Jurkat, Clone E6-1 (cell line): ENCODE measurements around the gene COL5A1.
A peak's percentile ranks its signal among the peaks of the same experiment; 100 is the strongest.
"Not testable (repeated sequence)": the region's sequence is repeated elsewhere in the genome, so short reads cannot be mapped to it uniquely, and the experiment has no call there.

Experiments
- DNase-seq: peaks from one replicate; pipeline ENCODE4 v3.0.0-alpha.2; 2011; ENCODE audit warnings: low read depth, low spot score
- H3K4me3 ChIP-seq: 2 replicates; pipeline ENCODE4 v1.5.1; 2011; ENCODE audit warnings: mild to moderate bottlenecking, low read length, control low read depth, moderate library complexity

COL5A1 gene

DNA sequence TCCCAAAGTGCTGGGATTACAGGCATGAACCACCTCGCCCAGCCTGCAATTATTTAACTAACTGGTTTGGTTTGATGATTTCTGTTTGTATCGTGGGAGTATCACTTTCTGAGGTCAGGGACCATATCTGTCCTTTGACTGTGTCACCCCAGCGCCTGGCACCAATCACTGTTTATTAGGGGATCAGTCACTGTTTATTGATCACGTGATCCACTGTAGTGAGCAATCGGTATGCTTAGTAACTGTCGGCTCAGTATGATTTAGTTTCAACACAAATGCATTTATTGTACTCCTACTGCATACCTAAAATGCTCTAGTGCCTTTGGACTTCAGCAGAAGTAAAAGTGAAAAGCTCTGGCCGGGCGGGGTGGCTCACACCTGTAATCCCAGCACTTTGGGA is 54.8 kb downstream of the COL5A1 start:
- DNase-seq, result no peak
- H3K4me3 ChIP-seq, result no peak overlapping the region

DNA sequence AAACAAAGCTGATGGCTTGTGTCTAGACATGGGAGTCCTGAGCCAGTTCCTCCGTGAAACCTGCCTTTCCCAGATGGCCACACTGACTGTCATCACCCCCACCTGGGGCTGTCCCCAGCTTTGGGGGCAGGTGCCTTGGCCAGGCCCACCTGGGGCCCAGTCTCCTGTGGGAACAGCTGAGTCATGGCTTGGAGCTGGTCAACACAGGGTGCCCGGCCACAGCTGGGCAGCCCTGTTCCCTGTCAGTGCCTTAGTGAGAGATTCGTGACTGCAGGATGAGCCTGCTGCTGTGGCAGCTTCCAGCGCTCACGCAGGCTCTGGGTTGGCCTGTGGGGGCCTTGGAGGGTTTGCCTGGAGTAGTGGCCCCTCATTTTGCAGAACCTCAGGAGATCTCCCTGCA is 56.5 kb downstream of the COL5A1 start:
- H3K4me3 ChIP-seq, result no peak overlapping the region
- no peak for DNase-seq

DNA sequence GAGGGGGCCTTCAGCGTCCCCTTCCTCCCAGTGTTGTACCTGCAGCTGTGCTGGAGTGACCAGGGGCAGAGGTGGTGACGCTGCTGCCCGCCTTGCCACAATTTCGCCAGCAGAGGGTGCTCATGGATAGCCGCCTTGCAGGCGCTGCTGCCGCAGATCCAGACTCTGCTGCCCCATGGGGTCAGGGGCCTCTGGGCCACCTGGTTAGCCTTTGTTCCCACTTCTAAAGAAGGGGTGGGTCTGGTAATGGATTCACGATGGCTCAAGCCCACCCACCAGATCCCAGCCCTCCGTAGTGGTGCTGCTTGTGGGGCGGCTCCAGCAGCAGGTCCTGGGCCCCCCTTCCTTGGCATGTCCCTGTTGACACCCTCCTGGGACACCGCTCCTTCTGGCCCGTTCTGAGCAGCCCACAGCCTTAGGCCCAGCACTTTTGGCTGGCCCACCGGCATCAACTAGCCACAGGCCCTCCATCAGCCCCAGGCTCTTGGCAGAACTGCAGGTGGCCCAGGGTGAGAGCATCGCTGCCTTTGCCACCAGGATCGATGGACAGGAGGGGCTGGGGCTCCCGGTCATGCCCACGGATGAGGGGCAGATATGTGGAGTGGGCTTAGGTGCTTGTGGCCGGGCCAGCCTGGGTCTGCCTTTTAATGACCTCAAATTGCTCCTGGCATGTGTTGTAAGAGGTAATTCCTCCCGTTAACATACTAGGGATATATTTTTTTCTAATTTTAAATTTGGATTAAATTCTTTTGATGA is 57.2 kb downstream of the COL5A1 start:
- no peak overlapping the region for H3K4me3 ChIP-seq
- peak; percentile 3 for DNase-seq

DNA sequence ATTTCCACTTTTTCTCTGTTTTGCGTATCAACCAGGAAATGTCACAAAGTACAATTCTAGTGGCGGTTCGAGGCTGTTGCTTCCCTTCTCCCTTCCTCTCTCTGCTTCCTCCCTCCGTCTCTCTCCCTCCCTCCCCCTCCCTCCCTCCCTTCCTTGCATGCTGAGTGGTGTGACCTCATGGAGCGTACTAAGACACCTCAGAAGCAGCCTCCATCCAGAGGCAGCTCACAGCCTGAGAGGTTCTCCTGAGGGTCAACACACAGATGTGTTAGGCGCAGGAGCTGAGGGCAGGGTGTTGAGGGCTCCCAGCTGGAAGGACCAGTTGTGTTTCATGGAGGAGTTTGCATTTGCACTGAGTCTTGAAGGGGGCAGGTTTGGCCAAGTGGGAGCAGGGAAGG is 57.7 kb downstream of the COL5A1 start:
- no peak overlapping the region for H3K4me3 ChIP-seq
- DNase-seq, result peak; percentile 3

DNA sequence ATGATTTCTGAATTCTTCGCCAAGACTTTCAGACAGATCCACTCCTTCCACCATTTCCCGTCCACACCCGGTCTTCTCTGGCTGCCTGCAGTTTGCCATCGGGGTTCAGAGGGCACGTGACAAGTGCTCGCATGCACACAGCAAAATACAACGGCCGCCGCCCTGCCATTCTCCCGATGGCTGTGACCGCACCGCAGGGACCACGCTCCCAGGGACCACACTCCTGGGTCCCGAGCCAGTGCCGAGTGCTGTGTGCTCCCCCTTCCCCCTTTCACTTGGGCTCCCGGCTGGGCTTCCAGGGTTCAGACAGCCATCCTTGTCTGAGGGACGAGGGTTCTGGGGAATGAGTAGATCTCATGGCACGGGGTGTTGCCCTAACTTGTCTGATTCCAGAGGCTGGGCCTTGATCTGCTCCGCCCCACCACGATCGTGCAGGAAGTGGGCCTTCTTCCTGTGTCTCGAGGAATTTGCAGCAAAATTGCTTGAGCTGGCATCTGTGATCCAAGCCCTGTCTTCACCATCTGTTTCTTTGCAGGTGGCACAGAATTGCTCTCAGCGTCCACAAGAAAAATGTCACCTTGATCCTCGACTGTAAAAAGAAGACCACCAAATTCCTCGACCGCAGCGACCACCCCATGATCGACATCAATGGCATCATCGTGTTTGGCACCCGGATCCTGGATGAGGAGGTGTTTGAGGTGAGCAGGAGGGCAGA is 59.2 kb downstream of the COL5A1 start:
- H3K4me3 ChIP-seq, result no peak overlapping the region
- peak; percentile 1 for DNase-seq

DNA sequence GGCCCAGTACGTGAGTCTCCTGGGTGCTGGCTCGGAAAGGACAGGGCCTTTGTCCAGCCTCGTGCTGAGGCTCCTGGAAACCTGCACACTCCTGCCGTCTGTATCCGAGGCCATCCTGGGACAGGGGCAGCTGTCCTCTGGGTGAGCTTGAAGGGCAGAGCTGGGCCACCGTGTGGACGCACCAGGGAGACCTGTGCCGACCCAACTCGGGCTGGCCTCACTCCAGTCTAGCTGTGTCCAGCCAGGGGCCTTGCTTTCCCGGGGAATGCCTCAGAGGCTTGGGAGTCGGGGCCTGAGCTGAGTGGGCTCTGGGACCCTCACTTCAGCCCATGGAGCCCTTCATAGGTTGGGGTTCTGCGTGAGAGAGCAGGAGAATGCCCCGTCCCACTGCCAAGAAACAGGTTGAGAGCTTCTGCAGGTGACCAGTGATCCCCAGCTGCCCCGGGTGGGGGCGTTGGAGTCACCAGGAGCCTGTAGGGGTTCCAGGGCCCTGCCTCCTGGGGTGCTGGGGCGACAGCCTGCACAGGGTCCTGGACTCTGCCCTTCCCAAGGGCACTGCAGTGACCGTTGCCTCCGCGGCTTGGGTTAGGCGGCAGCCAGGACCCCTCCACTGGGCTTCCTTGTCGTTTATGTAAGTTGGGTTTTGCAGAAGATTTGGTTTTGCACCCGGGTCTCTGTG is 60.1 kb downstream of the COL5A1 start:
- H3K4me3 ChIP-seq, result no peak overlapping the region
- no peak for DNase-seq

DNA sequence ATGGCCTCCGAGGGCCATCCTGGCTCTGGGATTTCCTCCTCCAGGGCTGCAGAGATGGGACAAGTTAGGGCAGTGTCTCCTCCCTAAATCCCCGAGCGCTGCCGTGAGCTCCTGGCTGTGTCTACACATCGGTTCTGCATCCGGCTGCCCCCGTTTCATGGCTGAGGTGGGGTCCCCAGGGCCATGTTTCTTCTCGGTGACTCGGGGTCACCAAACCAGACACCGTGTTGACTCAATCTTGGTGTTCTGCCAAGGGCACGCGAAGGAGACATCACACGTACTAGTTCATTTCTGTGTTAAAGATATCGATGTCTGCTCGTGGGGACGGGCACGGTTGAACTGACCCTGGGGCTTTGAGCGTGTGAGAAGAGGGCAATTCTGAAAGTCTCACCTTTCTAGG is 60.7 kb downstream of the COL5A1 start:
- no peak overlapping the region for H3K4me3 ChIP-seq
- DNase-seq, result no peak

DNA sequence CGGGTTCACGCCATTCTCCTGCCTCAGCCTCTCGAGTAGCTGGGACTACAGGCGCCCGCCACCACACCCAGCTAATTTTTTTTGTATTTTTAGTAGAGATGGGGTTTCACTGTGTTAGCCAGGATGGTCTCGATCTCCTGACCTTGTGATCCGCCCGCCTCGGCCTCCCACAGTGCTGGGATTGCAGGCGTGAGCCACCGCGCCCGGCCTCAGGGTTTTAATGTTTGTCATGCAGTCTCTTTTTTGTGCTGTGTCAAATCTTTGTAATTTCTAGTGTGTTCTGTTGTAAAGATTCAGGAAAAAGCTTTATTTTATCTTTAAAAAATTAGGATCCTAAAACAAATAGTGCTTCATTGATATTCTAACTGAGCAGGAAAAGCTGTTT is 62.1 kb downstream of the COL5A1 start:
- not testable (repeated sequence) for DNase-seq, H3K4me3 ChIP-seq

DNA sequence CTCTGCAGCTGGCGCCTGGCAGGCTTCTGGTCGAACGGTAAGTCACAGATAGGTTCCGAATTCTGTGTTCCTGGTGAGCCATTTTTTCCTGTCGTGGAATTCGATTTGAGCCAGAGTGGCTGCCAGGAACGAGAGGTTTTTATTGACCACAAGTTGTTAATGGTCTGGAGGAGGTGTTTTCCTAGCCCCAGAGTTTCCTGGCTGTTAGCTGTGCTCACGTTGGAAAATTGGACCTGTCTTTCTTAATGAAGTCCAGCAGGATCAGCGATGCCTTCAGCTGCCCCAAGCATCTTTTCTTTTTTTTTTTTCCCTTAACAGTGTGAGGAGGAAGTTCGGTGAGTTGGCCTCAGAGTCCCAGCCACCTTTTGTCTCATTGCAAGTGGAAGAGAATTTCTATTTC is 62.9 kb downstream of the COL5A1 start:
- DNase-seq, result no peak
- H3K4me3 ChIP-seq, result no peak overlapping the region

DNA sequence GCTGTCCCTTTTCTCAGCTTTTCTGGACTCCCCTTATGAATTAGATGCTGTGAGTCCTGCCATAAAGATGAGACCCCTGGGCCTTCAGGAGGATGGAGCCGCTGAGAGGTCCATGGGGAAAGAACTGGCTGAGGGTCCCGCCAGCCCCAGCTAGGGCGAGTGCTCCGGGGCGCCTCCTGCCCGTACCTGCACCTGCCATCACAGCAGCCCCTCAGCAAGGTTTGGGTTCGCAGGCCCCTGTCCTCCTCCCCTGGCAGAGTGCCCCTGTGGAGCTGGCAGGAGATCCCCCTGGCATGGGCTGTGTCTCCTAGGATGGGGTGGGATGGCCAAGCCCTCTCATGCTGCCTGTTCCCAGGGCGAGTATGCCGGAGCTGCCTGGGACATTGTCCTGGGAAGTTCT is 64.2 kb downstream of the COL5A1 start:
- no peak for DNase-seq
- no peak overlapping the region for H3K4me3 ChIP-seq

DNA sequence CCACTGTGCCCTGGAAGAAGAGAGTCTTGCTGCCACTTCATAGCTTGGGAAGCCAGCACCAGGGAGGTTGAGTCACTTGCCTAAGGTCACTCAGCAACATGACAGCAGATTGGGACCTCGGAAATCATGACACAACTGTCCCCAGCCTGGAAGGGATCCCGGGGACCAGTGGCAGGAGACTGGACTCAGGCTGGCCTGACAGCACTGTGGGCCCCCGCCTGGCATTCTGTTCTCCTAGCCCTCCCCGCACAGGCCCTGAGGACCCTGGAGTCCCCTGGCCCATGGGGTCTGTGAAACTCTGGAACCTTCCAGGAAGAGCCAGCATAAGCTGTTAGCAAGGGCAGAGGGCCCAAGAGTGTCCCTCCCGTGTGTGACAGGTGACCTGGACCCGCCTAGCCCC is 64.9 kb downstream of the COL5A1 start:
- DNase-seq, result no peak
- no peak overlapping the region for H3K4me3 ChIP-seq

DNA sequence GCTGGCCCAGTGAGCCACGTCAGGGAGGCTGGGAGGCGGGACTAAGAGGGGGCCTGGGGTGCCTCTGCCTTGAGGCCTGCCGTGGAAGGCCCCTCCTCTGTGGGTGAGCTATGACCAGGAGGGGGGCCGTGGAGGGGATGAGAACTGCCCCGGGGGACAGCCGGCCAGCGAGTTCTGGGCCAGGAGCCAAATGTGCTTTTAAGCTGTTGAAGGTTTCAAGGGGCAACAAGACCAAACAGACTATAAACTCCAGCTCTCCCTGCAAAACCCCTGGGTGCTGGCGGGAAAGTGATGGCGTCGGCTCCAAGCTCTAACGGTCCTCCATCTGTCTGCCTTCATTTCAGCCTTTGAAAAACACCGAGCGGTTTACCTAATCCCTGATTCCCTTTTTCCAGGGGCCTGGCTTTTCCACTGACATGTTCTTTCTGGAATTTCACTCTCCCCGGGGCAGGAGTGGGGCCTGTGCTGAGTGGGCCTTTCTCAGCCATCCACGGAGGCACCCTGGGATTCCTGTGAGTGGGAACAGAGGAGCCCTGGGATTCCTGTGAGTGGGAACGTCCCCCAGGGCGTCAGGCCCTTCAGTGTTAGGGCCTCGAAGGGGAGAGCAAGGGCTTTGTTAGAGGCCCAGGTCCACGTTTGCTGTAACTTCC is 65.6 kb downstream of the COL5A1 start:
- no peak for DNase-seq
- no peak overlapping the region for H3K4me3 ChIP-seq

DNA sequence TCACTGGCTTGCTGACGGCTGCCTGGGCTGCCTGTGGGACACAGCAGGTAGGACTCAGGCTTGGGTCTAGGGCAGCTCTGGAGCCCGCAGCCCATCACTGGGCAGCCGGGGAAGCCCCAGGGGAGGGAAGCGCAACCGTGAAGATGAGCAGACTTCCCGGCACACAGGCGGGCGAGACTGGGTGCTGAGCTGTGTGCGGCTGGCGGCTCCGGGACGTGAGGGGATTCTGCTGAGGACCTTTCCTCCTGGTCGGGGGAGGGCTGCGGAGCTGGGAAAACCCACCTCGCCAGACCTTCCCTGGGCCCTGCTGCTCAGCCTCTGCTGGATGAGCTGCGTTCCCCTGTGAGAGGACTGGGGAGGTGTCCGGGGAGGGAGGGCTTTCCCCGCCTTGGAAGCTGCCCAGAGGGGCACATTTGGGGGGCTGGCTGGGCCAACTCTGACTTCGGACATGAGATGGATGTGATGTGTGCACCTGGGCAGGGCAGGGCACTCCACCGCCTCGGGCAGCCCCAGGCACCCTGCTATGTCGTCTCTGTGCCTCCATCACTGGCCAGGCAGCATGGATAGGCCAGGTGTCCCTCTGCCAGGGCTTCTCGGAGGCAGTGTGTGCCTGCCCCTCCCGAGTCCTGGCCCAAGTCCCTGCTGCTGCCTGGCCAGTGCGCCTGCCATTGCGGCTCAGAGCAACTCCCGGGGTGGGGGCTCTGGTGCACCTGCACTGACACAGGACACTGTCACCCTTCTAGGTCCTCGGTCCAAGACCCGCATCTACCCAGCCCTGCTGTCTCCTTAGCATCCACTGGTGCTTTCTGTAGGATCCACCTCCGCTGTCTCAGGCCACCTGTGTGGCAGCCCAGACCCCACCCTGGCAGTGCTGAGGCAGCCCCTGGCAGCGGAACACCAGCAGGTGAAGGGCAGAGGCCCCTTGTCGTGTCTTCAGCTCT is 66.4 kb downstream of the COL5A1 start:
- DNase-seq, result no peak
- no peak overlapping the region for H3K4me3 ChIP-seq

DNA sequence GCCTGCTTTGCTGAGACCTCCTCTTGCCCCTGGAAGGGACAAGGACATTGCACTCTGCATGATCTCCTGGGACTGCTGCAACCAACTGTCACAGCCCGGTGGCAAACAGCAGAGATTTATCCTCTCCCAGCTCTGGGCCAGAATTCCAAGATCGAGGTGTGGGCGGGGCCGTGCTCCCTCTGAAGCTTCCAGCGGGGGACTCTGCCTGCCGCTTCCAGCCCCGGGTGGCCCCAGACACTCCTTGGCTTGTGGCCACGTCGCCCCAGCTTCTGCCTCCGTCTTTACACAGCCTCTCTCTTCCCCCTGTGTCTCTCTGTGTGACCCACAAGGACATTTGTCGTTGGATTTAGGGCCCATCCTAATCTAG is 67.1 kb downstream of the COL5A1 start:
- no peak overlapping the region for H3K4me3 ChIP-seq

DNA sequence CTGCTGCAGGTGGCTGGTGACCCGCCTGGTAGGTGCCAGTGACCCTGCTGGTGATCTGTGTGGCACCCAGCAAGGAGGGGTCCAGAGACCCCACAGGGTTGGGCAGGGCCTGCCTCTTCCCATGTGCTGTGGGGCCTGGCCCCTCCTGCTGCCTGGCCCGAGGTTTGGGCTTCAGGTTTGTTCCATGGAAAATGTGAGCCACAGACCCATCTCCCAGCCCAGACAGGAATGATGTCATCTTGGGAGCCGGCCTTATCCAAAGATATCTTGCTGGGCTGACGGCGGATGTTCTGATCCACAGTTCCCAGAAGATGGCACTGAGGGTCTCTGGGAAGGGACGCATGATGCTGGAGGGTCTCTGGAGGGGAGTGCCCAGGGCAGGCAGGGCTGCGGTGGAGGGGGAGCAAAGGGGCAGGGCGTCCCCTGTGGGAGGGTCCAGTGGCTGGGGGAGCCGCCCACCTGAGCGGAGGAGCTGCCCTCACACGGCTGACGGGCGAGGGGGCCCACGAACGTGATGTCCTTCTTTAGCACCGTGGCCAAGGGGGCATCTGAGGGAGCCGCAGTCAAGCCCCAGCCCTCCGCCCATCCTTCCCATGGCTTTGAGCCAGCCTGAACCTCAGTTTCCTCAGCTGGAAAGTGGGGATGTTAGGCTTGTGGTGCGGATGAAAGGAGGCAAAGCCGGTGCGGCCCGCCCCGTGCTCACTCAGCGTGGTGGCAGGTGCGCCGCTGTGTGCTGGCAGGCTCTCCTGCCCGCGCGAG is 68.1 kb downstream of the COL5A1 start:
- no peak for DNase-seq
- H3K4me3 ChIP-seq, result no peak overlapping the region

More for the DNA sequence above, 67.1 kb downstream of the COL5A1 start:
- no peak for DNase-seq

DNA sequence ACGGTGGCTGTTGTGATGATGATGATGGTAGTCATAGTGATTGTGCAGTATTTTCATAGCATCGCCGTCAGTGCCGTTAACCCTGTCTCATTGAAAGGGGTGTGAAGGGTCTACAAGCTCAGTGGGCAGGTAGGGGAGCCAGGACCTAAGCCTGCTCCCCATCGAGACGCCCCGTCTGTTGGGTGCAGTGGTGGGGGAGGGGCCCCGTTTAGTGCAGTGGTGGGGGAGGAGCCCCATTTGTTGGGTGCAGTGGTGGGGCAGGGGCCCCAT is 68.6 kb downstream of the COL5A1 start:
- no peak for DNase-seq
- no peak overlapping the region for H3K4me3 ChIP-seq

DNA sequence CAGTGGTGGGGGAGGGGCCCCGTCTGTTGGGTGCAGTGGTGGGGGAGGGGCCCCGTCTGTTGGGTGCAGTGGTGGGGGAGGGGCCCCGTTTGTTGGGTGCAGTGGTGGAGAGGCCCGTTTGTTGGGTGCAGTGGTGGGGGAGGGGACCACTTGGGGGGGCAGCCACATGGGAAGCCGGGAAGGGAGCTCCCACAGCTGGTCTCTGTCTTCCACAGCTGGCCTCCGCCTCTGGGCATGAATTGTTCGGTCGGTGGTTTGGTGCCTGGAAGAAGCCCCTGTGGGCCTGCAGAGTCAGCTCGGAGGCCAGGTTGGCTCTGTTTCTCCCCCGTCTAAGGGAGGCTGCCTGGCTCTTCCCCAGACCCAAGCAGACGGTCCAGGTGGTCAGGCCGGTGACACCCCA is 69.3 kb downstream of the COL5A1 start:
- no peak for DNase-seq
- no peak overlapping the region for H3K4me3 ChIP-seq

DNA sequence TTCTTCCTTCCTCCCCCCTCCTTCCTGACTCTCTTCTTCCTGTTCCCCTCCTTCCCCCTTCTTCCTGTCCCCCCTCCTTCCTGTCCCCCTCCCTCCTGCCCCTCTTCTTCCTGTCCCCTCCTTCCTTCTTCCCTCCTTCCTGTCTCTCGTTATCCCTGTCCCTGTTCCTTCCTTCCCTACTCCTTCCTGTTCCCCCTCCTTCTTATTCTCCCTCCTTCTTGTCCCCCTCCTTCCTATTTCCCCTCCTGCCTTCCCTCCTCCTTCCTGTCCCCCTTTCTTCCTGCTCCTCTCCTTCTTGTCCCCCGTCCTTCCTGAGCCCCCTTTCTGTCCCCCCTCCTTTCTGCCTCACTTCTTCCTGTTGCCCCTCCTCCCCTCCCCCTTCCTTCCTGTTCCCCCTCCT is 70.6 kb downstream of the COL5A1 start:
- DNase-seq, result no peak
- no peak overlapping the region for H3K4me3 ChIP-seq

DNA sequence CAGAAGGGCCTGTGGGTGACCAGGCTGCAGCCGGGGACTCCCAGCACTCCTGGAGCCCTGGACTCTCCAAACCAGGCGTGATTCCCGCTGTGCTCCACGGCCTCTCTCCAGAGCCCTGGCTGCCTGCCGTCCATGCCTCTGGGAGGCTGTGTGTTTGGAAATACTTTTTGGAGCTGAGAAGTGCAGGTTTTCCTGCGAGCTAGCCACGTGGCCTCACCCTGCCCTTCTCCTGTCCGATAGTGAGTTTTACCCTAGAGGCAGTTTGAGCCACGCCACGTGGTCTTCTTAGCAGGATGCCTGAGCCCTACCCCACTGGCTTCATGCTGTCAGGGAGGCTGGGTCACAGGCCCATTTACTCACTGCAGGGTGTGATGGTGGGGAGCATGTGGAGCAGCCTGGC is 71.3 kb downstream of the COL5A1 start:
- no peak overlapping the region for H3K4me3 ChIP-seq
- DNase-seq, result no peak
